Stimulated activated effector memory CD8-positive, alpha-beta T cell treated with anti-CD3 and anti-CD28 coated beads, Interleukin-12 subunit alpha, Interleukin-12 subunit beta, amount 100 ng/mL, for 72 hours (primary cell): ENCODE results near the gene CSTF1.

Source experiments
- ATAC-seq: fragments of 150-1000 bp; cut with Tn5 transposase; 2 replicates; pipeline ENCODE4 v1.10.0; 2021
- DNase-seq, 2 donors: peaks; one replicate each; pipeline ENCODE4 v3.0.0; 2021 to 2022; ENCODE audit warnings: low spot score in 2 of 2
- H3K27ac Mint-ChIP-seq: one replicate; pipeline ENCODE4 v1.8.0; 2022; ENCODE audit warnings: mild to moderate bottlenecking, mixed read lengths
- H3K36me3 Mint-ChIP-seq: one replicate; pipeline ENCODE4 v1.8.0; 2022; ENCODE audit warnings: mild to moderate bottlenecking, mixed read lengths
- H3K4me1 Mint-ChIP-seq: one replicate; pipeline ENCODE4 v1.8.0; 2022; ENCODE audit warnings: mixed read lengths
- H3K4me3 Mint-ChIP-seq: one replicate; pipeline ENCODE4 v1.8.0; 2022; ENCODE audit warnings: mild to moderate bottlenecking, mixed read lengths
- H3K9me3 Mint-ChIP-seq: one replicate; pipeline ENCODE4 v1.8.0; 2022; ENCODE audit warnings: mixed read lengths

CSTF1 gene

DNA sequence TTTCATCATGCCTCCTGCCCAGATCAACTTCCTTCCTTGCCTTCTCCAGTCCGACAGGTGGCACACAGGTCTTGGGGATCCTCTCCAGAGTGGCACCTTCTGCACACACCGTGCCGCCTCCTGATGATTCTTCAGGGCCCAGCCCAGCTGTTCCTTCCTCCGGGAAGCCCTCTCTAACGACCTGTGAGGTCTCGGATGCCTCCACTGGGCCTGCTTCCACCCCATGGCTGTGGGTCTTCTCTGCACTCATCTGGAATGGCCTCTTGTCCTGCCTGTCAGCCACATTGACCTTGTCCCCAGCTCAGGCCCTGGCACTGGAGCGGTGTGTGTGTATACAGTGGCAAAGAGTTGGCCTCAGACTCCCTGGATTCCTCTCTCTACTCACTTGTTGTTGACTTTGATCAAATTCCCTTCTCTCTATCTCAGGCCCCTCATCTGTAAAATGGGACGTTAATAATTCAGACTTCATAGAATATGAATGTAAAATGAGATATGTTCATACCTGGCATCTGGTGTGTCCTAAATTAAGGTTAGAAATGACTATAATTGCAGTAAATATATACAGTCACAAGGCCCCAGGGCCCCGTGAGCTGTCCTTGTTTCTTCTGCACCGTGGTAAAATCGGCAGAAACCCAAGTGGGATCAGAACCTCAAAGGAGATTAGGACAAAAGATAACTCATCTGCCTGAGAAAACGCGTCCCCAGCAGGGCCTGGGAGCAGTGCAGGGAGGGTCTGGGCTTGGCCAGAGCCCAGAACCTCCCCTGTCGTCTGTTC lies 32.1 kb upstream of the CSTF1 start:
- peaks cover 3% of the 10 kb centered on the region for H3K36me3 Mint-ChIP-seq

DNA sequence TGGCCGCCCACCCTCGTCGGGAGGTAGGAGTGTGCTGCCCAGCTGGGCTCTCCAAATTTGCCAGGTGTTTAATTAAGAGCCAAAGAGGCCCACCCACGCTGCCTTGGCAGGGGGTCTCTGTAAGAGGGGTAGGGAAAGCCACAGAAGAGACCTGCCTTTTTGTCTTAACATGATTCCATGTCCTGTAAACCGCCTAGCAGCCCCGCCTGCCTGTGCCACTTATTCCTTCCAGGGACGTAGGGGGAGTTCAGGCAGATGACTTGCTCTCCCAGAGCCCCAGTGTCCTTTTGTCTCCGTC lies 31.6 kb upstream of the CSTF1 start:
- Mint-ChIP-seq H3K36me3 (peaks cover 7% of the 10 kb centered on the region), H3K4me3 (no peak overlapping the region), H3K9me3 (no peaks in the 10 kb centered on the region), H3K27ac (no peak overlapping the region), H3K4me1 (peaks cover 8% of the 10 kb centered on the region)
- no peak for ATAC-seq
- no peak for DNase-seq

More for the DNA sequence above, 32.1 kb upstream of the CSTF1 start:
- Mint-ChIP-seq H3K27ac (peak overlapping the region; percentile 76), H3K4me1 (peaks cover 8% of the 10 kb centered on the region), H3K9me3 (no peaks in the 10 kb centered on the region), H3K4me3 (peak overlapping the region; percentile 76)
- ATAC-seq (no peak), DNase-seq (no peak)

DNA sequence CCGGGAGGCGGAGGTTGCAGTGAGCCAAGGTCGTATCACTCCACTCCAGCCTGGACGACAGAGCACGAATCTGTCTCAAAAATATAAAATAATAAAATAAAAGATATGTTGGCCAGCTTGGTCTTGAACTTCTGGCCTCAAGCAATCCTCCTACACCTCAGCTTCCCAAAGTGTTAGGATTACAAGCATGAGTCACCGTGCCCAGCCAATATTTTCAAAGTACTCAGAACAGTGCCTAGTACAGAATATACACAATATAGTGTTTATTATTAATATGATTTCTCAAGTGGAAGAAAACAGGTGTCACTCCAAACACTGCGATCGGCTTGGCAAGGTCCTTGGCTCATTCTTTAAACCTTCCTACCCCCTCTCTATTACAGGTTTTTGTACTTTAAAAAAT lies 30.5 kb upstream of the CSTF1 start:
- H3K27ac Mint-ChIP-seq = no peak overlapping the region
- ATAC-seq (no peak), DNase-seq (no peak)
- peaks cover 8% of the 10 kb centered on the region for H3K4me1 Mint-ChIP-seq
- H3K36me3 Mint-ChIP-seq = peaks cover 15% of the 10 kb centered on the region
- no peaks in the 10 kb centered on the region for H3K9me3 Mint-ChIP-seq
- no peak overlapping the region for H3K4me3 Mint-ChIP-seq

DNA sequence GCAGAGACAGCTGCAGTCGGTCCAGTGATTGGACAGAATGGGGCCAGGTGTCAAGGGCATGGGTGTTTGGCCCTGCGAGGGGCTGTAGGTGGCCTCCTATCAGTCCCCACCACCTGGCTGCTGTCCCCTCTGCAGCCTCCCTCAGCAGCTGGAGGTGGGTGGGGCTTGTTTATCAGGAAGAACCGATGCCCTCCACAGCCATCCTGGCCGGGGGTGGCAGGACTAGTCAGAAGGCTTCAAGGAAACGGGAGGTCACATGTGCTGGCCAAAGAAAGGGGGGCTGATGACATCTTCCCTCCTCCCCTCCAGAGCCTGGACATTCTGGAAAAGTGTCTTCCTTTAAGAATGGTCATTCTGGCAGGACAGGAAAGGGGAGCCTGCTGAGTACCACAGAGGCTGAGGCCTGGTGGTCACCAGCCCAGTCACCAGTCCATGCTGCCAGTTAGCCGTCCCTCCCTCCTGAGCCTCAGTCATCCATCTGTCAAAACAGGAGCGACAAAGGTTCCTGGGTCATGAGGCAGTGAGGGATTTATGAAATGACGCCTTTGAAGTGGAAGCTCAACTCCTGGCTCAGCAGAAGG lies 29.5 kb upstream of the CSTF1 start:
- no peaks in the 10 kb centered on the region for H3K9me3 Mint-ChIP-seq
- ATAC-seq = no peak
- no peak for DNase-seq
- peaks cover 8% of the 10 kb centered on the region for H3K4me1 Mint-ChIP-seq
- H3K4me3 Mint-ChIP-seq = no peak overlapping the region
- no peak overlapping the region for H3K27ac Mint-ChIP-seq
- H3K36me3 Mint-ChIP-seq = peaks cover 17% of the 10 kb centered on the region

DNA sequence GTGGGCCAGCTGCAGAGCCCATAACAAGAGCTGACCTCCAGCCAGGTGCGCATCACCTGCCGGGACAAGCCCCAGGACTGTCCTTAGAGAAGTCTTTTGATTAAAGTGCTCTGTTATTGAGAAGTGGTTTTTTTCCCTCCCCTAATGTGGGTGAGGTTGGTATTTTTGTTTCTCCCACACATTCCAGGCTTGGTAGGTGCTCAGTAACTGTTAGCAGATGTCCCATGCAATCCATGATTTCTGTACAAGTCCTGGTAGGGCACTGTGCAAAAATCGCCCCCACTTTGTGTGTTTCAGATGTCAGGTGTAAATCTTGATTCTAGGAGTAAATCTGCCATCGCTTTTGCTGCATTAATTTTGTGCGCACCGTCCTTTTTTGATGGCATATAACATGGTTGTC lies 29.0 kb upstream of the CSTF1 start:
- H3K4me1 Mint-ChIP-seq = peaks cover 8% of the 10 kb centered on the region
- no peak overlapping the region for H3K27ac Mint-ChIP-seq
- H3K36me3 Mint-ChIP-seq = peaks cover 21% of the 10 kb centered on the region
- no peak overlapping the region for H3K4me3 Mint-ChIP-seq
- DNase-seq = no peak
- ATAC-seq = no peak
- no peaks in the 10 kb centered on the region for H3K9me3 Mint-ChIP-seq

DNA sequence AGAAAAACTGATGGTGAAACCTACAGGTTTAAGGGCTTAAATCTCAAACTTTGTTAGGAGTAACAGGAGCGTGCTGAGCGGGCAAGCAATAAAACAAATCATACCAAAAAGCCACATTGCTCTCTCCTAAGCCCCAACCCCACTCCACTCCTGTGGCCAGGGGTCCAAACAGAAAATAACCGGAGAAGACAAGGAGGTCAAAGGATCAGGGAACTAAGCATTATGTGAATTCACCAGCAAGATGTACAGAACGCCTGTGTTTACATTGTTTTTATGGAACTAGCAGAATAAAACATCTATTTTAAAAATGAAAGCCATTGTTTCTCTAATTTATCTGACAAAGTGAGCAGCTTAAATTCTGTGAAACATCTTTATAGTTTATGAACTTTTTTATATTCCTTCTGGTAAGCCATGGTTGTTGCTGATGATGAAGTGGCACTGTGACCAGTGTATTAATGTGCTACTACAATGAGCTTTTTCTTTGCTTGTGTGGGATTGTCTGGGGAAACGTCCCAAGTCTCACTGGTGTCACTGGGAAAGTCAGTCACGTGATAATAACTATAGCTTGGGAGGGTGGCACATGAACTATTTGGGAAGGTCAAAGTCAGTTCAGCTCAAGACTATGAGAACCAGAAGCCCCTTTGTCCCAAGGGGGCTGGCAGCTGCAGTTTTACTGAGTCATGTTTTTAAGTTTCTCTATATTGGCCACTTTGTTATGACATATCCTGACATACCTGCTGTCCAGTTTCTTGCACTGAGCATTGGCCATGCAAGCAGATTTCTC lies 23.9 kb upstream of the CSTF1 start:
- no peaks in the 10 kb centered on the region for H3K9me3 Mint-ChIP-seq
- H3K27ac Mint-ChIP-seq = no peak overlapping the region
- no peak for DNase-seq
- no peak overlapping the region for H3K4me3 Mint-ChIP-seq
- peaks cover 10% of the 10 kb centered on the region for H3K4me1 Mint-ChIP-seq
- H3K36me3 Mint-ChIP-seq = peaks cover 66% of the 10 kb centered on the region
- ATAC-seq = no peak

DNA sequence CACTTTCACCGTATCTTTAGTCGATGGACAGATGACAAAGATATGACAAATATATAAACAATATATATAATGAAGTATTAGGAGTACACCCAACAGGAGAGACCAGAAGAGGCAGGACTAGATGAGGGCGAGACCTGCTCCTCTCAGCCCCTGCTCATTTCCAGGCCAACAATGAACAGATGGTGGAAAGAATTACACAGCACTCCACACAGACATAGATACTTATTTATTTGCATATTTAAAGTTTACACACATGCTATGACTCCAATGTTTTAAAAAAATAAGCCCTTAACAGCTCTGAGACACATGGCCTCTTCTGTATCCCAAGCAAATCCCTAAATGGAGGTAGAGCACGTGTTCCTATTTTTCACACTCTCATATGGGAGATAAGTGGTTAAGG lies 23.3 kb upstream of the CSTF1 start:
- H3K9me3 Mint-ChIP-seq = no peaks in the 10 kb centered on the region
- peaks cover 15% of the 10 kb centered on the region for H3K4me1 Mint-ChIP-seq
- no peak for ATAC-seq
- no peak overlapping the region for H3K4me3 Mint-ChIP-seq
- peaks cover 73% of the 10 kb centered on the region for H3K36me3 Mint-ChIP-seq
- no peak for DNase-seq
- no peak overlapping the region for H3K27ac Mint-ChIP-seq

DNA sequence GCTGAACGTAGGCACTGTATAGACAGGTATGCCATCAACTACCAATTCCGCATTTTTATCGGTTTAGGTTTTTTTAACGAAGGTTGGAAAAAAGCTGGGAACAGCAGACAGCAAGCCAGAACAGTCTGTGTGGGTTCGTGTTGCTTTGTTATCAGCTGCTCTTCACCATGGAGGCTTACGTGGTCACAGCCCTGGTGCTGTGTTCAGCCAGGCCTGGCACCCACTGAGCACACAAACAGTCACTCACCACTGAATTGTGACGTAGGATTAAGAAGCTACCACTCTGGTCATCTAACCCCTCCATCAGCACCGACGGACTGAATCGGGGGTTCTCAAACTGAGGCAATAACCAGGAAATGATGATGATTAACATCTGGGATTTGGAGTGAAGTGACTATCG lies 20.5 kb upstream of the CSTF1 start:
- H3K36me3 Mint-ChIP-seq = peaks cover 85% of the 10 kb centered on the region
- no peak overlapping the region for H3K4me3 Mint-ChIP-seq
- DNase-seq (no peak), ATAC-seq (no peak)
- peaks cover 15% of the 10 kb centered on the region for H3K4me1 Mint-ChIP-seq
- H3K27ac Mint-ChIP-seq = no peak overlapping the region
- no peaks in the 10 kb centered on the region for H3K9me3 Mint-ChIP-seq

DNA sequence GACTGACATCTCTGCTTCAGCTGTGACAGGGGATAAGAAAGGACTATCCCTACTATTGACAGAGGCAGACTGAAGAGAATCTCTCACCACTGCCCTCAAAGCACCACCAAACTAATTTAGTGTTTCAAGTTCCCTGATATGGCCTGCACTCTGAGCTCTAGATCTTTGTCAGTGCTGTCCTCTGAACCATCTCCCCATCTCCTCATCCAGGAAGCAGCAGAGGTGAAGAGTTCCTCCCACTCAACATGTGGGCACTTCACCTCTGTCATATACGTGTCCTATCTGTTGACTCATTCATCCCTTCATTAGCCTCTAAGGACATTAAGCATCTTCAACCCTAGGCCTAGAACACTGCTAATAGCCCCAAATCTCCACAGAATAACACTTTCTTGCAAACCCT lies 19.6 kb upstream of the CSTF1 start:
- DNase-seq (no peak), ATAC-seq (peak; percentile 91)
- H3K36me3 Mint-ChIP-seq = peaks cover 93% of the 10 kb centered on the region
- H3K27ac Mint-ChIP-seq = no peak overlapping the region
- H3K4me3 Mint-ChIP-seq = no peak overlapping the region
- H3K9me3 Mint-ChIP-seq = no peaks in the 10 kb centered on the region
- peaks cover 15% of the 10 kb centered on the region for H3K4me1 Mint-ChIP-seq

DNA sequence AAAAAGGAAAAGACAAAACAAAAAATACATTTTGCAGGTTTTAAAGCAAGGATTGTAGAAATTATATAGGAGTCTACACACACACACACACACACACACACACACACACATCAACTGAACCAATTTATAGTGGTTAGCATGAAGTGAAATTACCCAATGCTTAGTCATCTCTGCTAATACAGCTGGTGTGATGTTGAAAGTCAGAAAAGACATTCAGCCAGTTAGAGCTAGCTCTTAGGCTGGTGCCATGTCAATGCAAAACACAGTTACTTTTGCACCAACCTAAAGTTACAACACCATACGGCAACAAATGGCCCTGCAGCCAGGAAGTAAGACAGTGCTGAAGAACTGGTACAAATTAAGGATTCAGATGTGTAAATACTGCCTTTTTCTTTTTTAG lies 18.5 kb upstream of the CSTF1 start:
- Mint-ChIP-seq H3K9me3 (no peaks in the 10 kb centered on the region), H3K4me3 (no peak overlapping the region), H3K36me3 (peaks cover 99% of the 10 kb centered on the region), H3K27ac (no peak overlapping the region), H3K4me1 (peaks cover 15% of the 10 kb centered on the region)
- DNase-seq (no peak), ATAC-seq (peak; percentile 87)

DNA sequence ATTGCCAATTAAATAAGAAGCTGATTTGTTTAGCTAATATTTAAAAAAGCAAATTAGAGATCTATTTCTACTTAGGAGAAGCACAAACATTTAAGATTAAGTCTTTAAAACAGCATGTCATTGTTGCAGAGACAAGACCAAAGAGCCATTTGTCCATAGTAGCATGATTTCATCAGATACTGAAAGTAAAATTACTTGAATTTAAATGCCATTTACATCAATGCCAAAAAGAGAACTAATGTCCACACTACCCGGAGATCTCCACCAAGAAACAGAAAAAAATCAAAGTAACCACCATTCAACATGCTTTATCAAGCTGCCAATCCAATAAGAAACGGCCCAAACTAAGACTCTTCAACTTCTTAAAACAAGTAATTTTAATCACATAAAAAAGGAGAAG lies 16.1 kb upstream of the CSTF1 start:
- H3K27ac Mint-ChIP-seq = no peak overlapping the region
- ATAC-seq (no peak), DNase-seq (no peak)
- peaks cover 15% of the 10 kb centered on the region for H3K4me1 Mint-ChIP-seq
- no peaks in the 10 kb centered on the region for H3K9me3 Mint-ChIP-seq
- H3K4me3 Mint-ChIP-seq = no peak overlapping the region
- peaks cover 99% of the 10 kb centered on the region for H3K36me3 Mint-ChIP-seq

DNA sequence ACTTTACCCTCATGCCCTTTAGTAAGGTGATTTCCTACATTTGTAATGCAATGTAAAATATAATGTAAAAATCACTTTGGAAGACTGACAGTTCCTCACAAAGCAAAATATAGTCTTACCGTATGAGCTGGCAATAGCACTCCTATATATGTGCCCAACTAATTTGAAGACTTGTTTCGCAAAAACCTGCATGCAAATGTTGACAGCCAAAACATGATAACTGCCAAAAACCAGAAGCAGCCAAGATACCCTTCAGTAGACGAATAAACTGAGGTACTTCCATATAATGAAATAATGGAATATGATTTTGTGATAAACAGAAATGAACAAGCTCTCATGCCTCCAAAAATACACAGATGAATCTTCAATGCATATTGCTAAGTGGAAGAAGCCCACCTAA lies 14.1 kb upstream of the CSTF1 start:
- H3K27ac Mint-ChIP-seq = no peak overlapping the region
- ATAC-seq = no peak
- H3K36me3 Mint-ChIP-seq = peaks cover 99% of the 10 kb centered on the region

DNA sequence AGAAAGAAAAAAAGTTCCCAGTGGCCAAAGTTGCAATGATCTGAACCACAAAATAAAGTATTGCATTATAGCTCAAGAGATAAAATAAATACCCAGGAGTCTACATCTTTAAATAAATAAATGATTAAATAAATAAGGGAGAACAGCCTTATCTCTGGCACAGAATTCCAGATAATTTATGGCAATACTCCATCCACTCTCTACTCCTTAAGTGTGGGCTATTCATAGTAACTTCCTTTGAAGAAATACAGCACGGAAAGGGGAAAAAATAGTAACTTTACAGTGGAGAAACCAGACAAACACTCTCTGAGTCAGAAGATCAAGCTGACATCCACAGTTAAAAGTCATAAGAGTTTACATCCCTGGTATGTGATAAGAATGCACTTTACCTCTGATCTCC lies 12.1 kb upstream of the CSTF1 start:
- Mint-ChIP-seq H3K4me3 (no peak overlapping the region), H3K27ac (no peak overlapping the region)
- DNase-seq = no peak

More for the DNA sequence above, 14.1 kb upstream of the CSTF1 start:
- DNase-seq = no peak
- H3K4me3 Mint-ChIP-seq = no peak overlapping the region
- H3K9me3 Mint-ChIP-seq = no peaks in the 10 kb centered on the region
- H3K4me1 Mint-ChIP-seq = peaks cover 7% of the 10 kb centered on the region

DNA sequence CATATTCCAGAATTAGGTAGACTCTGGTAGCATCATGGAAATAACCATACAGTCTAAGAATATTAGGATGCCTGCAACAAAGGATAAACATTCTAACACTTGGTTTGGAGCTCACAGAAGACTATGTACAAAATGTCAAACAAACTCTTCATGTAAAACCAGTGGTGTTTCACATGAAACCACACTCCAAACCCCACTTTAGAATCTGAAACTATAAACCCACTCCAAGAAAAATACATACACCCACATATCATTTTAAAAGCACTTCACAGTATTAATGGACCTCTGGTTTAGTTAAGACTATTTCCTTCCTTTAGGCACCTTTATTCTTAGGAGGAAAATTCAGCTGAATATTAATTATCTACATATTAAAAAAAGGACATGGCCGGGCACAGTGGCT lies 10.9 kb upstream of the CSTF1 start:
- no peak overlapping the region for H3K27ac Mint-ChIP-seq
- no peaks in the 10 kb centered on the region for H3K9me3 Mint-ChIP-seq
- no peak for ATAC-seq
- H3K36me3 Mint-ChIP-seq = peaks cover 92% of the 10 kb centered on the region
- H3K4me1 Mint-ChIP-seq = peaks cover 6% of the 10 kb centered on the region
- DNase-seq = no peak
- no peak overlapping the region for H3K4me3 Mint-ChIP-seq

More for the DNA sequence above, 12.1 kb upstream of the CSTF1 start:
- no peaks in the 10 kb centered on the region for H3K9me3 Mint-ChIP-seq
- ATAC-seq = no peak
- peaks cover 6% of the 10 kb centered on the region for H3K4me1 Mint-ChIP-seq
- peaks cover 92% of the 10 kb centered on the region for H3K36me3 Mint-ChIP-seq

DNA sequence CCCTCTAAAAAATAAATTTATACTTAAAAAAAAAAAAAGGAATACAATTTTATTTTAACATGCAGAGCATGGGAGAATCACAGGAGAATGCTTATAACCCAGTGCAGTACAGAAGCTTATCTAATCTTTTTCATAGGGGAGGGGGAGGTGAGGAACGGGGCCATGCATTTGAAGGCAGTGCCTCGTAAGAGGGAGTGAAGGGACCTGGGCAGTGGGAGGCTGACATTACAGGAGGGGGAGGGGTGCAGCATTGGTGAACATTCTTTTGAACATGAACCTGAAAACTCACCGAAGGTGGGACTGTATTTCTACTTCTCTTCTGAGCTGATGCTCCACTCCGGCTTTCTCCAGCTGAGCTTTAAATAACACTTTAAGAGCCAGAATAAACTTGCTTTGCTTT lies 9.7 kb upstream of the CSTF1 start:
- no peak overlapping the region for H3K4me3 Mint-ChIP-seq
- H3K4me1 Mint-ChIP-seq = peaks cover 6% of the 10 kb centered on the region
- DNase-seq (no peak), ATAC-seq (no peak)
- H3K9me3 Mint-ChIP-seq = no peaks in the 10 kb centered on the region
- peaks cover 86% of the 10 kb centered on the region for H3K36me3 Mint-ChIP-seq
- no peak overlapping the region for H3K27ac Mint-ChIP-seq

DNA sequence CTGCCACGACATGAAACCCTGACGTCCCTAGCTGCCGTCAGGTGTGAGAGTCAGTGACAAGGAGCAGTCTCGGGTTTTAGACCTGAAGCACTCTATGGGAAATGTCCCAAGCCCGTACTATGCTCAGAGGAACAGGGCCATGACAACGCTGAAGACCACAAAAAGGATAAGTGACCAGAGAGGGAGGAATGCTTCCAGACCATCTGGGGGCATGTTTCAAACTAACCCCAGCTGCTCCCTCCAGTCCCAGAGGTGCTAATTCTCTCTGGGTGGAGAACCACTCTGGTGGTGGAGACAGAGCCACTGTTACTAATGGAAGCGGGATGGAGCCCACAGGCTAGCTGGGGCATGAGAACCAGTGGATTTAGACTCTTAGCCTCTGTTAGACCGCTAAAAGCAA lies 9.1 kb upstream of the CSTF1 start:
- ATAC-seq = no peak
- H3K4me1 Mint-ChIP-seq = peaks cover 6% of the 10 kb centered on the region
- no peak overlapping the region for H3K27ac Mint-ChIP-seq
- no peak for DNase-seq
- peaks cover 79% of the 10 kb centered on the region for H3K36me3 Mint-ChIP-seq
- no peaks in the 10 kb centered on the region for H3K9me3 Mint-ChIP-seq
- H3K4me3 Mint-ChIP-seq = no peak overlapping the region
